CD8-positive, alpha-beta memory T cell (primary cell): ENCODE results near the gene LRRFIP1. TPM values are rescaled to one million over a fixed set of nuclear protein-coding genes. Genes with fewer than 3 reads are reported as not detected.
A peak's percentile ranks its signal among the peaks of the same experiment; 100 is the strongest.

Experiments
- CTCF ChIA-PET: fragments of 350-600 bp; sonication (Branson Sonifier 250); formaldehyde crosslinking; loops from one replicate; lab custom pipeline; 2021; ENCODE audit warnings: antibody characterized with exemption; lab: Charles Lee
- POLR2A ChIA-PET: fragments of 350-600 bp; sonication (Branson Sonifier 250); formaldehyde crosslinking; loops from one replicate; lab custom pipeline; 2021; ENCODE audit warnings: antibody characterized with exemption; lab: Charles Lee
- DNase-seq, 5 donors: peaks; one replicate each; pipeline versions ENCODE4 v3.0.0 to v3.0.0-alpha.2; 2020 to 2022; ENCODE audit warnings: mixed read lengths in 1 of 5
- H3K27ac ChIP-seq: one replicate; pipeline ENCODE4 v1.7.0; 2013; ENCODE audit warnings: low read depth, mild to moderate bottlenecking, low read length, moderate library complexity
- H3K27me3 ChIP-seq: 2 replicates; pipeline ENCODE4 v1.7.0; 2013; ENCODE audit warnings: low read length, mild to moderate bottlenecking; ENCODE audit not compliant: insufficient read depth, poor library complexity, severe bottlenecking
- H3K36me3 ChIP-seq: 2 replicates; pipeline ENCODE4 v1.7.0; 2013; ENCODE audit warnings: mild to moderate bottlenecking, low read length, moderate library complexity; ENCODE audit not compliant: insufficient read depth
- H3K4me1 ChIP-seq: 2 replicates; pipeline ENCODE4 v1.7.0; 2013; ENCODE audit warnings: mild to moderate bottlenecking, low read length, moderate library complexity; ENCODE audit not compliant: insufficient read depth
- H3K4me3 ChIP-seq: 2 replicates; pipeline ENCODE4 v1.7.0; 2013; ENCODE audit warnings: mild to moderate bottlenecking, low read length
- H3K9me3 ChIP-seq: 2 replicates; pipeline ENCODE4 v1.7.0; 2013; ENCODE audit warnings: mild to moderate bottlenecking, low read length
- H3K27ac Mint-ChIP-seq, 8 donors: one replicate each; pipeline ENCODE4 v1.8.0; 2020 to 2021; ENCODE audit warnings: mixed read lengths in 8 of 8, mild to moderate bottlenecking in 6 of 8, inconsistent platforms in 3 of 8, moderate library complexity in 3 of 8
- H3K27me3 Mint-ChIP-seq, 2 donors: one replicate each; pipeline ENCODE4 v1.8.0; 2020 to 2021; ENCODE audit warnings: mixed read lengths in 2 of 2, mild to moderate bottlenecking in 1 of 2, moderate library complexity in 1 of 2
- H3K36me3 Mint-ChIP-seq, 3 donors: one replicate each; pipeline ENCODE4 v1.8.0; 2020 to 2021; ENCODE audit warnings: mixed read lengths in 3 of 3, inconsistent platforms in 1 of 3, mild to moderate bottlenecking in 1 of 3
- H3K4me1 Mint-ChIP-seq, 3 donors: one replicate each; pipeline ENCODE4 v1.8.0; 2020 to 2021; ENCODE audit warnings: mixed read lengths in 3 of 3, inconsistent platforms in 1 of 3, mild to moderate bottlenecking in 1 of 3
- H3K4me3 Mint-ChIP-seq, 7 donors: one replicate each; pipeline ENCODE4 v1.8.0; 2020 to 2021; ENCODE audit warnings: mixed read lengths in 7 of 7, mild to moderate bottlenecking in 6 of 7, moderate library complexity in 4 of 7, inconsistent platforms in 2 of 7
- H3K9me3 Mint-ChIP-seq, 5 donors: one replicate each; pipeline ENCODE4 v1.8.0; 2020 to 2022; ENCODE audit warnings: mixed read lengths in 5 of 5, mild to moderate bottlenecking in 3 of 5, moderate library complexity in 2 of 5, inconsistent platforms in 1 of 5
- polyA plus RNA-seq: library from polyadenylated mRNA; unstranded; fragments of 300-500 nt; fragmentation: Illumina TruSeq; gene quantifications from one replicate; pipeline ENCODE4 v1.2.3, GENCODE V29; 2021
- total RNA-seq, 2 experiments: library from RNA; stranded (reverse); gene quantifications; one replicate each; pipeline ENCODE4 v1.2.3, GENCODE V29; 2021

LRRFIP1 gene
- total and polyA plus RNA-seq, 3 experiments from 2014 or later: 128 to 192 (median 188) TPM

DNA sequence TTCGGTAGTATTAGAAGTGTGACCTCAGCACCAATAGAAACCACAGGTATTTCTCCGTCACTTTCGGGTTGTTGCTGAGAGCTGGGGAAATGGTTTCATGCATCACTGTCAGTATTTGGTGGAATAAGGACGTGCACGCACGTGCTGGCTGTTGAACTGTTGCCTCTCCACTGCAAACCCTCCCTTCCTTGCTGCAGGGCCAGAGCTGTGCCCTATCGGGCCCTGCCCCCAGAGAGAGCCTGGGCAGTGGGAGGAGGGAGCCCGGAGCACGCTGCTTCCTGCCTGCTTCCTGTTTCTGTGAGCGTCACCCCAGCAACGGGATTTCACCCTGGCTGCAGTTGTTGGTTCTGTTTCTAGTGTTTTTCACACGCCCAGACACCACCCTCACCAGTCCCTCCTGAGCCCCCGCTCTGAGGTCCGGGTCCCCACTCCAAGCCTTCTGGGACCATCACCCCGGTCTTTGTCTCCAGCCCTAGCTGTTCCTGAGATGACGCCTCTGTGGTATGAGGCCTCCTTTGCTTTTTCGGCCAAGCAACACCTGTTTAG, 47.4 kb downstream of the LRRFIP1 start:
- Mint-ChIP-seq H3K36me3 (no peaks in the 10 kb centered on the region), H3K4me1 (peaks cover 45 to 51% (median 47%) of the 10 kb centered on the region in 3 donors), H3K27me3 (peaks cover 0 to 6% of the 10 kb centered on the region in 2 donors), H3K9me3 (peaks cover 0 to 1% (median 0%) of the 10 kb centered on the region in 5 donors), H3K27ac (peak overlapping the region; percentile 95 to 100 (median 100)), H3K4me3 (peak overlapping the region; percentile 68 to 95 (median 91))
- H3K4me3 ChIP-seq: peak overlapping the region; percentile 70
- H3K27ac ChIP-seq: peak overlapping the region; percentile 96
- peaks cover 41% of the 10 kb centered on the region for H3K4me1 ChIP-seq
- DNase-seq: peak; percentile 81 to 95 (median 92)
- POLR2A ChIA-PET: interaction anchor here (1.8 to 4.7 kb wide), 4 partner anchors 13 to 28 kb away, joined by 6 to 56 read pairs (median 28); no protein-coding TSS in a partner anchor
- no peaks in the 10 kb centered on the region for H3K36me3 ChIP-seq
- no peaks in the 10 kb centered on the region for H3K9me3 ChIP-seq
- H3K27me3 ChIP-seq: no peaks in the 10 kb centered on the region
- CTCF ChIA-PET: interaction anchor here (2.8 to 12.1 kb wide), 5 partner anchors 9 to 79 kb away, joined by 21 to 295 read pairs (median 67); no protein-coding TSS in a partner anchor

DNA sequence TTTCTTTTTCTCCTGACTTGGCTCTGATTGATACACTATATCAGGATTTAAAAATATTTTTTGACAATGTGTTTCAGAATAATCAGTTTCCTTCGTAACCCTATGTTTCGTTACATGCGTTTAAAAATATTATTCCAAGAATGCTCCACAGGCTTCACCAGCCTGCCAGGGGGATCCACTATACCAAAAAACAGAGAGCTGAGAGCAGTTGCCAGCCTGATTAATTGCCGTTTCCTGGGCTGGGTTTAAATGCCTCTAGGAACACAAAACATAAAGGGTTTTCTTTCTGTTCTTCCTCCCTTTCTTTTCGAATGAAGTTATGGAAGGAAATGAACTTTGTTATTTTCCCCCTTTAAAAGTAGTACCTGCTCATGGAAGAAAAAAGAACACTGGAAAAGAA, 47.9 kb downstream of the LRRFIP1 start:
- Histone ChIP-seq H3K27me3 (no peaks in the 10 kb centered on the region), H3K9me3 (no peaks in the 10 kb centered on the region), H3K4me1 (peaks cover 41% of the 10 kb centered on the region), H3K4me3 (peak overlapping the region; percentile 70), H3K36me3 (no peaks in the 10 kb centered on the region), H3K27ac (peak overlapping the region; percentile 96)
- POLR2A ChIA-PET: interaction anchor here (2.5 to 4.7 kb wide), 3 partner anchors 12 to 22 kb away, joined by 15 to 56 read pairs (median 40); no protein-coding TSS in a partner anchor
- Mint-ChIP-seq H3K4me3 (peak overlapping the region; percentile 68 to 95 (median 91)), H3K9me3 (peaks cover 0 to 1% (median 0%) of the 10 kb centered on the region in 5 donors), H3K36me3 (no peaks in the 10 kb centered on the region), H3K27me3 (peaks cover 0 to 4% of the 10 kb centered on the region in 2 donors), H3K27ac (peak overlapping the region; percentile 95 to 100 (median 100)), H3K4me1 (peaks cover 45 to 51% (median 47%) of the 10 kb centered on the region in 3 donors)
- CTCF ChIA-PET: interaction anchor here (4.8 to 12.1 kb wide), 3 partner anchors 8 to 69 kb away, joined by 39 to 295 read pairs (median 268); no protein-coding TSS in a partner anchor
- DNase-seq: no peak

DNA sequence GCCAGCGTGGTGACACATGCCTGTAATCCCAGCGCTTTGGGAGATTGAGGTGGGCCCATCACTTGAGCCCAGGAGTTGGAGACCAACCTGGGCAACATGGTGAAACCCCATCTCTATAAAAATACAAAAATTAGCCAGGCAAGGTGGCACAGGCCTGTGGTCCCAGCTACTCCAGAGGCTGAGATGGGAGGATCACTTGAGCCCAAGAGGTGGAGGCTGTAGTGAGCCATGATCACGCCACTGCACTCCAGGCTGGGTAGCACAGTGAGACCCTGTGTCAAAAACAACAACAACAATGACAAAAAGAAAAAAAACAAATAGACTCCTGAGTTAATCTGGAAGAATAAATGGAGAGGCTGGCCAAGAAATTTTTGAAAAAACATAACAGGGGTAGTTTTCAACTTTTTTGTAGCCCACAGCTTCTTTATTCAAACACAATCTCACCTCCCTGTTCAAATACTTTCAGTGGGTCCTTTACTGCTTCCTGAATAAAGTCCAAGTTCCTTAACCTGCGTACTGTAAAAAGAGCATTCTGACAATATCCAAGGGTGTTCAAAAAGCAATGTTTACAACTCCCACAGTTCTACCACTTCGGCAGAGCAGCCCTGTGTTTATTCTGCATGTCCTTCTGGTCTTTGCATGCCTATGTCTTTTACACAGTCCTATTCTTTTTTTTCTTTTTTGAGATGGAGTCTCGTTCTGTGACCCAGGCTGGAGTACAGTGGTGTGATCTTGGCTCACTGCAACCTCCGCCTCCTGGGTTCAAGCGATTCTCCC, 53.5 kb downstream of the LRRFIP1 start:
- H3K9me3 Mint-ChIP-seq: no peaks in the 10 kb centered on the region
- H3K27ac Mint-ChIP-seq: no peak overlapping the region
- H3K4me3 Mint-ChIP-seq: no peak overlapping the region
- H3K27me3 ChIP-seq: no peaks in the 10 kb centered on the region
- no peaks in the 10 kb centered on the region for H3K9me3 ChIP-seq
- peaks cover 16 to 21% (median 21%) of the 10 kb centered on the region in 3 donors for H3K4me1 Mint-ChIP-seq
- H3K36me3 ChIP-seq: no peaks in the 10 kb centered on the region
- H3K27ac ChIP-seq: no peak overlapping the region
- CTCF ChIA-PET: interaction anchor here (1.2 to 1.8 kb wide), 3 partner anchors 10 to 64 kb away, joined by 3 to 8 read pairs (median 3); no protein-coding TSS in a partner anchor
- H3K4me3 ChIP-seq: no peak overlapping the region
- peaks cover 0 to 1% of the 10 kb centered on the region in 2 donors for H3K27me3 Mint-ChIP-seq
- peaks cover 14% of the 10 kb centered on the region for H3K4me1 ChIP-seq
- no peaks in the 10 kb centered on the region for H3K36me3 Mint-ChIP-seq
- POLR2A ChIA-PET: no interaction called here
- DNase-seq: no peak

DNA sequence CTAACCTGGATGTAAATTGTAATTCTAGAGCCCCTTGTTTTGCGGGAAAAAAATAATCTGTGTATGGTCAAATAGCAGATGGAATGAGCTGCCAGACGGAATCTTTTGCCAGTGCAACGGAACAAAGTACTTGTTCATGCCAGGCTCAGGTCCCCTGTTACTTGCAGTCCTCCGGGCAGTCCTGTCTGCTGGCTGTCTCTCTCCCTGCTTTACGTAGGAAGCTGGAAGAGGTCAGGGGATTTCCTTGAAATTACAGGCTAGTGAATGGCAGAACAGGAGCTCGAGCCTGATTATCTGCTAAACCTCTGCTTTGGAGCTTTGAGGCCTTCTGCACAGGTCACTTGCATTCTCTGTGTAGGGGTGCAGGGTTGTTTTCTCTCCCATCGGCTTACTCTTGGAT, 54.8 kb downstream of the LRRFIP1 start:
- DNase-seq: no peak
- no peak overlapping the region for H3K4me3 Mint-ChIP-seq
- H3K4me1 Mint-ChIP-seq: peaks cover 18 to 24% (median 21%) of the 10 kb centered on the region in 3 donors
- peaks cover 18% of the 10 kb centered on the region for H3K4me1 ChIP-seq
- no peaks in the 10 kb centered on the region for H3K27me3 ChIP-seq
- H3K36me3 Mint-ChIP-seq: no peaks in the 10 kb centered on the region
- POLR2A ChIA-PET: no interaction called here
- peaks cover 0 to 1% of the 10 kb centered on the region in 2 donors for H3K27me3 Mint-ChIP-seq
- peak overlapping the region in 1 of 8 donors; percentile 20 for H3K27ac Mint-ChIP-seq
- no peaks in the 10 kb centered on the region for H3K9me3 Mint-ChIP-seq
- H3K4me3 ChIP-seq: no peak overlapping the region
- CTCF ChIA-PET: interaction anchor here (1.1 to 4.2 kb wide), 5 partner anchors 8 to 64 kb away, joined by 3 to 39 read pairs (median 3); no protein-coding TSS in a partner anchor
- no peaks in the 10 kb centered on the region for H3K36me3 ChIP-seq
- H3K27ac ChIP-seq: no peak overlapping the region
- no peaks in the 10 kb centered on the region for H3K9me3 ChIP-seq

DNA sequence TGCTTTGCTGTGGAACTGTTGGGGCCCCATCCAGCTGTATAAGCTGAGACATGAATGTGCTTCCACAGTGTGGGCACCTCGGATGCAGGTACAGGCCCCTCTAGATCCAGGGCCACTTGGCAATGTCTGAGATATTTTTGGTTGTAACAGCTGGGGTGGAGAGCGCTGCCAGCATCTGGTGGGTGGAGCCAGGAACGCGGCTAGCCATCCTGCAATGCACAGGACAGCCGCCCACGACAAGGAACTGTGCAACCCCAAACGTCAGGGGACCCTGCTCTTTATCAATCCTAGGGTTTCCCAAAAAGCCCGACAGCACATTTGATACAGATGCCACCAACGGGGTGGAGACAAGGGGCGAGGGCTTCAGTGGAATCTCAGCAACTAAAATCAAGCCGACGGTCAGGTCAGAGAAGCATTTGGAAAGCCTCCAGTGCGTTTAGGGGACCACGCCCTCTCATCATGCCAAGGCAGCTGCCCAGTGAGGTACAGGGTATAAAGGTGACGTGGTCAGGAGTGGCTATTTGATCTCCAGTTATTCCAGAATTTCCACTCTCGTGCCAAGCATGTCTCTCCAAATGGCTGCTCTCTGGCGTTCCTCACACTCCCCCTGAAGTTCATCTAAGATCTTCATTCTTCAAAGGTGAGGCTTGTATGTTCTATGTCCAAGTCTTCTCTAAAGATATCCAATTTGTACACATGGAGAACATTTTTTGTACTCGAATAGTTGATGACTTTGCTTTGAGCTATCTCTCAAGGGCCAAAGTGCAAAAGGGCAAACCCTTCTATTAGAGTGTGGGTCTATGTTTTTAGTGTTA, 55.7 kb downstream of the LRRFIP1 start:
- peaks cover 22% of the 10 kb centered on the region for H3K4me1 ChIP-seq
- Mint-ChIP-seq H3K36me3 (no peaks in the 10 kb centered on the region), H3K27ac (peak overlapping the region in 2 of 8 donors; percentile 79 to 84), H3K4me3 (no peak overlapping the region), H3K4me1 (peaks cover 20 to 28% (median 25%) of the 10 kb centered on the region in 3 donors), H3K9me3 (no peaks in the 10 kb centered on the region), H3K27me3 (peaks cover 0 to 1% of the 10 kb centered on the region in 2 donors)
- no peak for DNase-seq
- POLR2A ChIA-PET: interaction anchor here (2.2 kb wide), 1 partner anchor 10 kb away, joined by 8 read pairs; no protein-coding TSS in a partner anchor
- H3K4me3 ChIP-seq: no peak overlapping the region
- CTCF ChIA-PET: interaction anchor here (1.5 to 4.2 kb wide), 3 partner anchors 9 to 62 kb away, joined by 3 to 39 read pairs (median 8); no protein-coding TSS in a partner anchor
- H3K27ac ChIP-seq: no peak overlapping the region
- no peaks in the 10 kb centered on the region for H3K9me3 ChIP-seq
- H3K27me3 ChIP-seq: no peaks in the 10 kb centered on the region
- no peaks in the 10 kb centered on the region for H3K36me3 ChIP-seq

DNA sequence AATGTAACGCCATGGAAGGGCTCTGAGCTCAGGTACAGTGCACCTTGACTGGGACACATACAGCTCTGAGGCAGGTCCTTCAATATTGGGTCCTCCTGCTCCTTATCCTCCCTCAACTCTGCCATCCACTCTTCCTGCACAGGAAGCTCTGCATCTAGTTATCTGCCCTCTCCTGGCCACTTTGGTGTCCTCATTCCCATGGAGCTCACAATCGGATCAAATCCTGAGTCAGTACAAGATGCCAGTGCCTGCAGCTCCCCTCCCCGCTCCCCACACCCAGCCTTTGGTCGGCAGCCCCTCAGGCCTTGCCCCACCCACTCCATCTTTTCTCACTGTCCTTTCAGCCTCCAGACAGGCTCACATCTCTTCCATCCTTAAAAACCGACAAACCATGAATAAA, 58.0 kb downstream of the LRRFIP1 start:
- Histone ChIP-seq H3K4me3 (no peak overlapping the region), H3K9me3 (no peaks in the 10 kb centered on the region), H3K4me1 (peaks cover 44% of the 10 kb centered on the region), H3K27me3 (no peaks in the 10 kb centered on the region), H3K36me3 (no peaks in the 10 kb centered on the region), H3K27ac (no peak overlapping the region)
- peak overlapping the region in 6 of 8 donors; percentile 31 to 100 (median 99) for H3K27ac Mint-ChIP-seq
- POLR2A ChIA-PET: interaction anchor here (2.2 kb wide), 1 partner anchor 8 kb away, joined by 8 read pairs; no protein-coding TSS in a partner anchor
- no peak overlapping the region for H3K4me3 Mint-ChIP-seq
- no peaks in the 10 kb centered on the region for H3K9me3 Mint-ChIP-seq
- no peaks in the 10 kb centered on the region for H3K36me3 Mint-ChIP-seq
- no peak for DNase-seq
- CTCF ChIA-PET: interaction anchor here (0.6 to 4.2 kb wide), 3 partner anchors 11 to 89 kb away, joined by 3 to 39 read pairs (median 3); no protein-coding TSS in a partner anchor
- H3K4me1 Mint-ChIP-seq: peaks cover 40 to 51% (median 49%) of the 10 kb centered on the region in 3 donors
- H3K27me3 Mint-ChIP-seq: peaks cover 0 to 1% of the 10 kb centered on the region in 2 donors

DNA sequence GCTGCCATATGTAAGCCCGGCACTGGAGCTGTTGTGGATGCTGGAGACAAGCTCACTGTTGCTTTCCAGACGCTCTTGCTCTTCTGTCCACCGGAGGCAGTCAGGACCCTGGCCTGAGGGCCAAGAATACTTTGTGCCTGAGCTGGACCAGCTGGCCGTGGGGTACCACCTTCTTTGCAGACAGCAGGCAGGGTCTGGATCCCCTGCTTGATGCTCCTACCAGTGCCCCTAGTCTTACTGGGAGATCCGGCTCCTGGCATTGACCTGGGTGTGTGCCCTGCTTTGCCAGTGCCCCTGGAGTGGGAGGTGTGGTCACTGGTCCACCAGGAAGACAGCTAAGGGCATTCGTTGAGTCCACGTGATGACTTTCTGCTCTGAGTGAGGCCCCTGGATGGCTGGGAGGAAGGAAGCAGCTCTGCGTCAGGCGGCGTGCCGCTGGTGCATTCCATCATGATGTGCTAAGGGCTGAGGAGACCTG, 59.3 kb downstream of the LRRFIP1 start:
- Mint-ChIP-seq H3K9me3 (no peaks in the 10 kb centered on the region), H3K4me1 (peaks cover 47 to 59% (median 55%) of the 10 kb centered on the region in 3 donors), H3K36me3 (no peaks in the 10 kb centered on the region), H3K27me3 (peaks cover 0 to 1% of the 10 kb centered on the region in 2 donors), H3K27ac (peak overlapping the region; percentile 99 to 100 (median 100)), H3K4me3 (peak overlapping the region in 1 of 7 donors; percentile 11)
- Histone ChIP-seq H3K27ac (peak overlapping the region; percentile 97), H3K4me3 (no peak overlapping the region), H3K9me3 (no peaks in the 10 kb centered on the region), H3K36me3 (no peaks in the 10 kb centered on the region), H3K4me1 (peaks cover 52% of the 10 kb centered on the region), H3K27me3 (no peaks in the 10 kb centered on the region)
- ChIA-PET CTCF (interaction anchor here (3.9 to 19.9 kb wide), 3 partner anchors 11 to 59 kb away, joined by 20 to 295 read pairs (median 28); no protein-coding TSS in a partner anchor), POLR2A (interaction anchor here (2.2 to 2.4 kb wide), 2 partner anchors 11 to 12 kb away, joined by 18 to 40 read pairs; no protein-coding TSS in a partner anchor)
- DNase-seq: no peak
